GM10248 (cell line): Measurements from ENCODE around the gene SUMF1.

Experiments
- CTCF ChIA-PET: fragments of 300-600 bp; sonication (Branson Sonifier 250); formaldehyde crosslinking; extraction: SDS; loops from one replicate; lab custom pipeline; 2021; ENCODE audit warnings: antibody characterized with exemption; lab: Yijun Ruan, JAX
- POLR2A ChIA-PET: fragments of 350-650 bp; sonication (Branson Sonifier 250); formaldehyde crosslinking; extraction: SDS; loops from one replicate; lab custom pipeline; 2020; ENCODE audit warnings: antibody characterized with exemption; lab: Yijun Ruan, JAX
- DNase-seq: peaks from one replicate; pipeline ENCODE4 v3.0.0; 2012; ENCODE audit errors: extremely low spot score
- CTCF ChIP-seq: IDR thresholded peaks from 2 replicates; pipeline ENCODE4 v1.5.1; 2012; ENCODE audit warnings: mild to moderate bottlenecking, low read depth; ENCODE audit errors: extremely low read depth, missing control alignments, control extremely low read depth

The SUMF1 gene

GRCh38 chr3:4406746-4407568, 60.1 kb downstream of the SUMF1 start:
- CTCF ChIA-PET = interaction anchor here (0.9 to 3.1 kb wide), 3 partner anchors 13 to 56 kb away, joined by 3 to 14 read pairs (median 6); no protein-coding TSS in a partner anchor
- POLR2A ChIA-PET = interaction anchor here (0.6 kb wide), 1 partner anchor 87 kb away, joined by 7 read pairs; no protein-coding TSS in a partner anchor

GRCh38 chr3:4404881-4405280, 62.2 kb downstream of the SUMF1 start:
- no peak for DNase-seq
- CTCF ChIA-PET = interaction anchor here (1.5 to 3.1 kb wide), 2 partner anchors 10 to 11 kb away, joined by 4 to 6 read pairs; no protein-coding TSS in a partner anchor
- TF ChIP-seq CTCF = no peak
- POLR2A ChIA-PET = no interaction called here

More at GRCh38 chr3:4406746-4407568, 60.1 kb downstream of the SUMF1 start:
- TF ChIP-seq CTCF = no peak
- DNase-seq = no peak

GRCh38 chr3:4401441-4401840, 65.6 kb downstream of the SUMF1 start:
- TF ChIP-seq CTCF = no peak
- no peak for DNase-seq
- ChIA-PET CTCF (interaction anchor here (1.7 to 1.9 kb wide), 3 partner anchors 9 to 50 kb away, joined by 4 to 6 read pairs (median 5); no protein-coding TSS in a partner anchor), POLR2A (no interaction called here)

- CTCF ChIA-PET = interaction anchor here (1.1 to 2.3 kb wide), 4 partner anchors 12 to 76 kb away, joined by 3 to 9 read pairs (median 4); no protein-coding TSS in a partner anchor
- TF ChIP-seq CTCF = no peak
- no peak for DNase-seq
- POLR2A ChIA-PET = no interaction called here
Measured at GRCh38 chr3:4399476-4399875, 67.6 kb downstream of the SUMF1 start.

- CTCF ChIA-PET = interaction anchor here (1.1 to 2.3 kb wide), 7 partner anchors 11 to 76 kb away, joined by 3 to 9 read pairs (median 4); no protein-coding TSS in a partner anchor
- POLR2A ChIA-PET = no interaction called here
- no peak for DNase-seq
- no peak for TF ChIP-seq CTCF
Measured at GRCh38 chr3:4398941-4399245, 68.2 kb downstream of the SUMF1 start.

- TF ChIP-seq CTCF = no peak
- DNase-seq = no peak
- ChIA-PET CTCF (interaction anchor here (0.9 to 2.3 kb wide), 10 partner anchors 11 to 77 kb away, joined by 3 to 9 read pairs (median 3); no protein-coding TSS in a partner anchor), POLR2A (no interaction called here)
Measured at GRCh38 chr3:4398120-4398940, 68.7 kb downstream of the SUMF1 start.
